ENCODE data around the gene FAM184A. TPM values are rescaled to one million over a fixed set of nuclear protein-coding genes. Genes with fewer than 3 reads are reported as not detected.

The FAM184A gene
- total RNA-seq, 4 donors from 2014 or later = 6.2 to 8.1 (median 7.1) TPM

- no peak for TF ChIP-seq CTCF (IDR thresholded peaks at IDR 0.05; ENCODE audit: low read depth)
Measured at GRCh38 chr6:118968416-118968815, 110.0 kb downstream of the FAM184A start.

- TF ChIP-seq CTCF (IDR thresholded peaks at IDR 0.05; ENCODE audit: low read depth) = no peak
Measured at GRCh38 chr6:118967239-118967638, 111.2 kb downstream of the FAM184A start.

GRCh38 chr6:118965843-118966370 lies 112.6 kb downstream of the FAM184A start:
- no peak for TF ChIP-seq CTCF (IDR thresholded peaks at IDR 0.05; ENCODE audit: low read depth)

- no peak for TF ChIP-seq CTCF (IDR thresholded peaks at IDR 0.05; ENCODE audit: low read depth)
Measured at GRCh38 chr6:118965371-118965770, 113.1 kb downstream of the FAM184A start.

GRCh38 chr6:118963003-118963402 lies 115.5 kb downstream of the FAM184A start:
- TF ChIP-seq CTCF (IDR thresholded peaks at IDR 0.05; ENCODE audit: low read depth) = no peak

- no peak for TF ChIP-seq CTCF (IDR thresholded peaks at IDR 0.05; ENCODE audit: low read depth)
Measured at GRCh38 chr6:118959903-118960302, 118.6 kb downstream of the FAM184A start.

- TF ChIP-seq CTCF (IDR thresholded peaks at IDR 0.05; ENCODE audit: low read depth) = no peak
Measured at GRCh38 chr6:118953391-118953790, 125.1 kb downstream of the FAM184A start.
